Bronchial epithelial cell (primary cell): ENCODE measurements around the gene IL21R. TPM values are rescaled to one million over a fixed set of nuclear protein-coding genes. Genes with fewer than 3 reads are reported as not detected.

ENCODE experiments used
- DNase-seq: peaks from one replicate; pipeline ENCODE4 v3.0.0-alpha.2; 2010; ENCODE audit warnings: low read depth
- FAIRE-seq: peaks from 2 replicates; lab custom pipeline; 2011; peaks lifted over from hg19 to GRCh38; lab: Jason Lieb, UNC
- H3K27me3 ChIP-seq: 2 replicates; pipeline ENCODE4 v1.5.1; 2011; ENCODE audit warnings: low read length; ENCODE audit not compliant: control insufficient read depth, insufficient read depth
- H3K36me3 ChIP-seq: 2 replicates; pipeline ENCODE4 v1.5.1; 2011; ENCODE audit warnings: low read length; ENCODE audit not compliant: control insufficient read depth, insufficient read depth
- H3K4me3 ChIP-seq: 2 replicates; pipeline ENCODE4 v1.5.1; 2011; ENCODE audit warnings: mild to moderate bottlenecking, low read depth, low read length, control low read depth
- CTCF ChIP-seq: IDR thresholded peaks from 2 replicates; pipeline ENCODE4 v1.5.1; 2011; ENCODE audit warnings: mild to moderate bottlenecking, moderate library complexity, low read length, control low read depth, inconsistent platforms; ENCODE audit not compliant: insufficient read depth, severe bottlenecking
- total RNA-seq: library from RNA; depleted of rRNA; stranded (reverse); fragments of >200 nt; gene quantifications from 2 replicates; pipeline ENCODE4 v1.2.1, GENCODE V29; 2014

IL21R gene
- total RNA-seq, 1 donor from 2014 or later, result not detected

GRCh38 chr16:27384425-27384824, 17.5 kb upstream of the IL21R start:
- FAIRE-seq (no peak), DNase-seq (no peak)
- H3K4me3 ChIP-seq, result no peak overlapping the region
- TF ChIP-seq CTCF, result no peak
- H3K27me3 ChIP-seq, result no peaks in the 10 kb centered on the region
- H3K36me3 ChIP-seq, result no peaks in the 10 kb centered on the region

- Histone ChIP-seq H3K36me3 (no peaks in the 10 kb centered on the region), H3K4me3 (no peak overlapping the region), H3K27me3 (no peaks in the 10 kb centered on the region)
- FAIRE-seq (no peak), DNase-seq (no peak)
- TF ChIP-seq CTCF, result no peak
Observed at GRCh38 chr16:27385398-27385797, 16.6 kb upstream of the IL21R start.

- Histone ChIP-seq H3K36me3 (no peaks in the 10 kb centered on the region), H3K4me3 (no peak overlapping the region), H3K27me3 (no peaks in the 10 kb centered on the region)
- DNase-seq, result no peak
- no peak for TF ChIP-seq CTCF
- FAIRE-seq, result no peak
Observed at GRCh38 chr16:27386674-27387073, 15.3 kb upstream of the IL21R start.

- H3K4me3 ChIP-seq, result no peak overlapping the region
- H3K36me3 ChIP-seq, result no peaks in the 10 kb centered on the region
- no peaks in the 10 kb centered on the region for H3K27me3 ChIP-seq
- TF ChIP-seq CTCF, result no peak
- FAIRE-seq (no peak), DNase-seq (no peak)
Observed at GRCh38 chr16:27387724-27388123, 14.2 kb upstream of the IL21R start.

GRCh38 chr16:27389272-27389961, 12.6 kb upstream of the IL21R start:
- Histone ChIP-seq H3K4me3 (no peak overlapping the region), H3K27me3 (no peaks in the 10 kb centered on the region), H3K36me3 (no peaks in the 10 kb centered on the region)
- FAIRE-seq (no peak), DNase-seq (no peak)
- no peak for TF ChIP-seq CTCF

GRCh38 chr16:27390151-27390550, 11.8 kb upstream of the IL21R start:
- DNase-seq (no peak), FAIRE-seq (no peak)
- no peaks in the 10 kb centered on the region for H3K27me3 ChIP-seq
- no peaks in the 10 kb centered on the region for H3K36me3 ChIP-seq
- TF ChIP-seq CTCF, result no peak
- H3K4me3 ChIP-seq, result no peak overlapping the region
